SK-N-SH treated with all-trans-retinoic acid at 6 μM for 48 hours (cell line): ENCODE measurements around the gene MYOM1.

Experiments used
- GLIS3 ChIP-seq: fragments of 250-450 bp; sonication (Bioruptor Pico); IDR thresholded peaks from 2 replicates; pipeline ENCODE4 v1.5.0; 2020; ENCODE audit warnings: mild to moderate bottlenecking, moderate library complexity
- PPARA ChIP-seq: fragments of 250-450 bp; sonication (Bioruptor Pico); IDR thresholded peaks from 2 replicates; pipeline ENCODE4 v1.5.0; 2020; ENCODE audit warnings: mild to moderate bottlenecking, borderline replicate concordance
- RARB ChIP-seq: fragments of 250-450 bp; sonication (Bioruptor Pico); IDR thresholded peaks from 2 replicates; pipeline ENCODE4 v1.8.0; 2021; ENCODE audit warnings: mild to moderate bottlenecking, moderate library complexity
- TOX ChIP-seq: fragments of 250-450 bp; sonication (Bioruptor Pico); IDR thresholded peaks from 2 replicates; pipeline ENCODE4 v1.8.0; 2021; ENCODE audit warnings: mild to moderate bottlenecking, moderate library complexity, borderline replicate concordance
- ZFP30 ChIP-seq: fragments of 450-650 bp; formaldehyde crosslinking; IDR thresholded peaks from 2 replicates; pipeline ENCODE4 v1.5.0; 2022; ENCODE audit warnings: mild to moderate bottlenecking, moderate library complexity
- ZNF565 ChIP-seq: fragments of 450-650 bp; formaldehyde crosslinking; conservative IDR thresholded peaks from 2 replicates; pipeline ENCODE4 v1.5.0; 2020; ENCODE audit warnings: low read depth, mild to moderate bottlenecking, moderate library complexity
- TF ChIP-seq, protein P1 (sequence below): fragments of 250-450 bp; sonication (Bioruptor Pico); IDR thresholded peaks from 2 replicates; pipeline ENCODE4 v1.5.1; 2021; ENCODE audit warnings: mild to moderate bottlenecking, moderate library complexity
- TF ChIP-seq, protein P2 (sequence below): fragments of 250-450 bp; sonication (Bioruptor Pico); IDR thresholded peaks from 2 replicates; pipeline ENCODE4 v1.5.1; 2020; ENCODE audit warnings: low read depth, mild to moderate bottlenecking, moderate library complexity
- TF ChIP-seq, protein P3 (sequence below): fragments of 250-450 bp; sonication (Bioruptor Pico); IDR thresholded peaks from 2 replicates; pipeline ENCODE4 v1.5.0; 2020; ENCODE audit warnings: mild to moderate bottlenecking, moderate library complexity

DNA sequence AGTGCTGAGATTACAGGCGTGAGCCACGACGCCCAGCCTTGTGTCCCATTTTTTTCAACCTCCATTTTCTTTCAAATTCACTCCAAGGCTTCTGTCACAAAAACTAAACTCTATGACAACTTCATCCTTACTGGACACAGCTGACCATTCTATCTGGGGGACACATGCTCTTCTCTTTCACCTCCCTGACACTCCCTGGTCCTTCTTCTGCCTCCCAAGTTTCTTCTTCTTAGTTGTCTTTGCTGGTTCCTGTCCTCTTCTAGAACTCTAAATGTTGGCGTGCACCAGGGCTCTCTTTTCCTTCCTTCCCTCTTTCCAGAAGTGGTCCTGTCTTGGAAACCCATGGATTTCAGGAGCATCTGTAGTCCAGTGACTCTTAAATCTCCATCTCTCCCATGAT, 166.7 kb downstream of the MYOM1 start:
- TF ChIP-seq PPARA (CRISPR knock-in tag) (no peak), ZNF565 (CRISPR knock-in tag) (no peak), RARB (CRISPR knock-in tag) (no peak), TOX (CRISPR knock-in tag) (no peak), GLIS3 (no peak), ZFP30 (CRISPR knock-in tag) (no peak)
- TF ChIP-seq, protein P1, sequence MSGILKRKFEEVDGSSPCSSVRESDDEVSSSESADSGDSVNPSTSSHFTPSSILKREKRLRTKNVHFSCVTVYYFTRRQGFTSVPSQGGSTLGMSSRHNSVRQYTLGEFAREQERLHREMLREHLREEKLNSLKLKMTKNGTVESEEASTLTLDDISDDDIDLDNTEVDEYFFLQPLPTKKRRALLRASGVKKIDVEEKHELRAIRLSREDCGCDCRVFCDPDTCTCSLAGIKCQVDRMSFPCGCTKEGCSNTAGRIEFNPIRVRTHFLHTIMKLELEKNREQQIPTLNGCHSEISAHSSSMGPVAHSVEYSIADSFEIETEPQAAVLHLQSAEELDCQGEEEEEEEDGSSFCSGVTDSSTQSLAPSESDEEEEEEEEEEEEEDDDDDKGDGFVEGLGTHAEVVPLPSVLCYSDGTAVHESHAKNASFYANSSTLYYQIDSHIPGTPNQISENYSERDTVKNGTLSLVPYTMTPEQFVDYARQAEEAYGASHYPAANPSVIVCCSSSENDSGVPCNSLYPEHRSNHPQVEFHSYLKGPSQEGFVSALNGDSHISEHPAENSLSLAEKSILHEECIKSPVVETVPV = no peak
- TF ChIP-seq, protein P2, sequence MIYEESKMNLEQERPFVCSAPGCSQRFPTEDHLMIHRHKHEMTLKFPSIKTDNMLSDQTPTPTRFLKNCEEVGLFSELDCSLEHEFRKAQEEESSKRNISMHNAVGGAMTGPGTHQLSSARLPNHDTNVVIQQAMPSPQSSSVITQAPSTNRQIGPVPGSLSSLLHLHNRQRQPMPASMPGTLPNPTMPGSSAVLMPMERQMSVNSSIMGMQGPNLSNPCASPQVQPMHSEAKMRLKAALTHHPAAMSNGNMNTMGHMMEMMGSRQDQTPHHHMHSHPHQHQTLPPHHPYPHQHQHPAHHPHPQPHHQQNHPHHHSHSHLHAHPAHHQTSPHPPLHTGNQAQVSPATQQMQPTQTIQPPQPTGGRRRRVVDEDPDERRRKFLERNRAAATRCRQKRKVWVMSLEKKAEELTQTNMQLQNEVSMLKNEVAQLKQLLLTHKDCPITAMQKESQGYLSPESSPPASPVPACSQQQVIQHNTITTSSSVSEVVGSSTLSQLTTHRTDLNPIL (CRISPR knock-in tag) = no peak
- TF ChIP-seq, protein P3, sequence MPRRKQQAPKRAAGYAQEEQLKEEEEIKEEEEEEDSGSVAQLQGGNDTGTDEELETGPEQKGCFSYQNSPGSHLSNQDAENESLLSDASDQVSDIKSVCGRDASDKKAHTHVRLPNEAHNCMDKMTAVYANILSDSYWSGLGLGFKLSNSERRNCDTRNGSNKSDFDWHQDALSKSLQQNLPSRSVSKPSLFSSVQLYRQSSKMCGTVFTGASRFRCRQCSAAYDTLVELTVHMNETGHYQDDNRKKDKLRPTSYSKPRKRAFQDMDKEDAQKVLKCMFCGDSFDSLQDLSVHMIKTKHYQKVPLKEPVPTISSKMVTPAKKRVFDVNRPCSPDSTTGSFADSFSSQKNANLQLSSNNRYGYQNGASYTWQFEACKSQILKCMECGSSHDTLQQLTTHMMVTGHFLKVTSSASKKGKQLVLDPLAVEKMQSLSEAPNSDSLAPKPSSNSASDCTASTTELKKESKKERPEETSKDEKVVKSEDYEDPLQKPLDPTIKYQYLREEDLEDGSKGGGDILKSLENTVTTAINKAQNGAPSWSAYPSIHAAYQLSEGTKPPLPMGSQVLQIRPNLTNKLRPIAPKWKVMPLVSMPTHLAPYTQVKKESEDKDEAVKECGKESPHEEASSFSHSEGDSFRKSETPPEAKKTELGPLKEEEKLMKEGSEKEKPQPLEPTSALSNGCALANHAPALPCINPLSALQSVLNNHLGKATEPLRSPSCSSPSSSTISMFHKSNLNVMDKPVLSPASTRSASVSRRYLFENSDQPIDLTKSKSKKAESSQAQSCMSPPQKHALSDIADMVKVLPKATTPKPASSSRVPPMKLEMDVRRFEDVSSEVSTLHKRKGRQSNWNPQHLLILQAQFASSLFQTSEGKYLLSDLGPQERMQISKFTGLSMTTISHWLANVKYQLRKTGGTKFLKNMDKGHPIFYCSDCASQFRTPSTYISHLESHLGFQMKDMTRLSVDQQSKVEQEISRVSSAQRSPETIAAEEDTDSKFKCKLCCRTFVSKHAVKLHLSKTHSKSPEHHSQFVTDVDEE = no peak
